Tibial artery (tissue), 4 donors: ENCODE measurements around the gene ABLIM3.

ENCODE experiments used
- DNase-seq, 2 donors: peaks; one replicate each; pipeline ENCODE4 v3.0.0-alpha.2; 2019
- H3K27ac ChIP-seq, 2 donors: fragments of 200-600 bp; sonication (generic) in 1 of 2; 1 replicate in 1 of 2; 2 replicates in 1 of 2; pipeline ENCODE4 v1.5.1; 2018 to 2019; ENCODE audit warnings: mild to moderate bottlenecking in 1 of 2
- H3K27me3 ChIP-seq, 2 donors: fragments of 200-600 bp; sonication (generic) in 1 of 2; one replicate each; pipeline versions ENCODE4 v1.5.1 to v1.6.0; 2016 to 2019
- H3K36me3 ChIP-seq, 3 donors: fragments of 200-600 bp; sonication (generic) in 2 of 3; one replicate each; pipeline ENCODE4 v1.5.1; 2016 to 2019; ENCODE audit warnings: mild to moderate bottlenecking in 2 of 3
- H3K4me1 ChIP-seq, 4 donors: fragments of 200-600 bp; sonication (generic) in 2 of 4; 1 replicate in 3 of 4; 2 replicates in 1 of 4; pipeline ENCODE4 v1.5.1; 2016 to 2019
- H3K4me3 ChIP-seq, 2 donors: fragments of 200-600 bp; sonication (generic) in 1 of 2; 1 replicate in 1 of 2; 2 replicates in 1 of 2; pipeline ENCODE4 v1.5.1; 2018 to 2019; ENCODE audit warnings: mild to moderate bottlenecking in 2 of 2
- H3K9me3 ChIP-seq, 3 donors: fragments of 200-600 bp; sonication (generic) in 1 of 3; one replicate each; pipeline ENCODE4 v1.5.1; 2016 to 2019
- CTCF ChIP-seq, 2 experiments: fragments of 200-600 bp in 1 of 2; fragments of 450-650 bp in 1 of 2; IDR thresholded peaks; one replicate each; pipeline ENCODE4 v1.5.1; 2017 to 2019; ENCODE audit warnings: antibody characterized with exemption in 2 of 2, mild to moderate bottlenecking in 1 of 2, moderate library complexity in 1 of 2
- intact Hi-C: fragments of 100-400 bp; cut with DNase I; formaldehyde crosslinking; loops from one replicate; pipeline ENCODE4 v1.15.0; 2023; ENCODE audit warnings: low total_unique reads

Gene ABLIM3

GRCh38 chr5:149300441-149300840 is 159.1 kb downstream of the ABLIM3 start:
- H3K9me3 ChIP-seq = no peaks in the 10 kb centered on the region
- H3K4me1 ChIP-seq = no peaks in the 10 kb centered on the region
- intact Hi-C loops = no loop called here
- no peak overlapping the region for H3K4me3 ChIP-seq
- no peak for TF ChIP-seq CTCF (IDR thresholded peaks at IDR 0.05)
- H3K36me3 ChIP-seq = peaks cover 0 to 6% (median 0%) of the 10 kb centered on the region in 3 donors
- no peak for DNase-seq
- H3K27me3 ChIP-seq = peaks cover 0 to 3% of the 10 kb centered on the region in 2 donors
- no peak overlapping the region for H3K27ac ChIP-seq

GRCh38 chr5:149301049-149301743 is 159.9 kb downstream of the ABLIM3 start:
- H3K4me3 ChIP-seq = no peak overlapping the region
- peaks cover 0 to 3% of the 10 kb centered on the region in 2 donors for H3K27me3 ChIP-seq
- no peaks in the 10 kb centered on the region for H3K4me1 ChIP-seq
- no peak for TF ChIP-seq CTCF (IDR thresholded peaks at IDR 0.05)
- intact Hi-C loops = no loop called here
- no peak overlapping the region for H3K27ac ChIP-seq
- DNase-seq = no peak
- peaks cover 0 to 6% (median 0%) of the 10 kb centered on the region in 3 donors for H3K36me3 ChIP-seq
- H3K9me3 ChIP-seq = no peaks in the 10 kb centered on the region

- TF ChIP-seq CTCF (IDR thresholded peaks at IDR 0.05) = no peak
- no peak overlapping the region for H3K4me3 ChIP-seq
- no peak overlapping the region for H3K27ac ChIP-seq
- peaks cover 0 to 6% (median 0%) of the 10 kb centered on the region in 3 donors for H3K36me3 ChIP-seq
- no peaks in the 10 kb centered on the region for H3K4me1 ChIP-seq
- no peak for DNase-seq
- intact Hi-C loops = no loop called here
- no peaks in the 10 kb centered on the region for H3K27me3 ChIP-seq
- no peaks in the 10 kb centered on the region for H3K9me3 ChIP-seq
Measured at GRCh38 chr5:149301744-149302380, 160.6 kb downstream of the ABLIM3 start.

- intact Hi-C loops = no loop called here
- no peaks in the 10 kb centered on the region for H3K9me3 ChIP-seq
- peaks cover 0 to 6% (median 0%) of the 10 kb centered on the region in 3 donors for H3K36me3 ChIP-seq
- no peak overlapping the region for H3K4me3 ChIP-seq
- TF ChIP-seq CTCF (IDR thresholded peaks at IDR 0.05) = no peak
- no peak for DNase-seq
- no peak overlapping the region for H3K27ac ChIP-seq
- H3K27me3 ChIP-seq = no peaks in the 10 kb centered on the region
- no peaks in the 10 kb centered on the region for H3K4me1 ChIP-seq
Measured at GRCh38 chr5:149302641-149303040, 161.3 kb downstream of the ABLIM3 start.

- DNase-seq = no peak
- no peak overlapping the region for H3K4me3 ChIP-seq
- H3K9me3 ChIP-seq = no peaks in the 10 kb centered on the region
- H3K27ac ChIP-seq = no peak overlapping the region
- intact Hi-C loops = no loop called here
- TF ChIP-seq CTCF (IDR thresholded peaks at IDR 0.05) = no peak
- peaks cover 0 to 6% (median 0%) of the 10 kb centered on the region in 3 donors for H3K36me3 ChIP-seq
- H3K27me3 ChIP-seq = no peaks in the 10 kb centered on the region
- H3K4me1 ChIP-seq = no peaks in the 10 kb centered on the region
Measured at GRCh38 chr5:149303210-149303609, 161.9 kb downstream of the ABLIM3 start.
